ENCODE results near the gene LGALS14. TPM values are rescaled to one million over a fixed set of nuclear protein-coding genes. Genes with fewer than 3 reads are reported as not detected.
A peak's percentile ranks its signal among the peaks of the same experiment; 100 is the strongest.
"Not testable (repeated sequence)": the region's sequence is repeated elsewhere in the genome, so short reads cannot be mapped to it uniquely, and the experiment has no call there.

The LGALS14 gene
- total RNA-seq, 2 experiments from 2014 or later = not detected

DNA sequence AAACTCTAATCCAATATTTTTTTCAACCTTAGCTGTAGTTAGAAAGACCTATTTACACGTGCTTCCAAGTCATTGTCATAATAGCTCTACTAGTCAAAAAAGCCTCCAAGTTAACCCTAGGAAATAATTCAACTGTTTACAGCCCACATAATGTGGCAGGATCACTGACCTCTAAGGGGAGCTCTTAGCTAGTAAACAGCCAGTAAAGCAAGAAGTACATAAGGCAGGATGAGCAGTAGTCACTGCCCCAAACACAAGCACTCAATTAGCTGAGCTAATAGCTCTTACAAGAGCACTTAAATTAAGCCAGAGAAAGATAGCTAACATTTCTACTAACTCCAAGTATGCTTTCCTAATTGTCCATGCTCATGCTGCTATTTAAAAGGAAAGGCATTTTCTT lies 30.4 kb upstream of the LGALS14 start:
- H3K4me3 ChIP-seq (ENCODE audit: low read depth, low read length, poor library complexity, severe bottlenecking); H3K9me2 ChIP-seq (ENCODE audit: insufficient read depth, low read length); CTCF ChIA-PET (ENCODE audit: unreplicated experiment); H3K36me3 ChIP-seq (ENCODE audit: insufficient read depth, low read length); H3K27ac ChIP-seq (ENCODE audit: low read depth, low read length, poor library complexity, severe bottlenecking); H3K4me1 ChIP-seq (ENCODE audit: insufficient read depth, low read length, poor library complexity, severe bottlenecking); H2AFZ ChIP-seq (ENCODE audit: low read length); intact Hi-C loops (cut with micrococcal nuclease; ENCODE audit: unreplicated experiment); H3K9me3 ChIP-seq (ENCODE audit: low read length); H4K20me1 ChIP-seq (ENCODE audit: insufficient read depth, low read length); H3K4me2 ChIP-seq (ENCODE audit: low read length); BruUV-seq (replicated peaks); POLR2A ChIA-PET; H3K79me2 ChIP-seq (ENCODE audit: insufficient read depth, low read depth, low read length): not testable (repeated sequence)
- DNase-seq (ENCODE audit: low spot score) = peak; percentile 5
- TF ChIP-seq, protein P1, sequence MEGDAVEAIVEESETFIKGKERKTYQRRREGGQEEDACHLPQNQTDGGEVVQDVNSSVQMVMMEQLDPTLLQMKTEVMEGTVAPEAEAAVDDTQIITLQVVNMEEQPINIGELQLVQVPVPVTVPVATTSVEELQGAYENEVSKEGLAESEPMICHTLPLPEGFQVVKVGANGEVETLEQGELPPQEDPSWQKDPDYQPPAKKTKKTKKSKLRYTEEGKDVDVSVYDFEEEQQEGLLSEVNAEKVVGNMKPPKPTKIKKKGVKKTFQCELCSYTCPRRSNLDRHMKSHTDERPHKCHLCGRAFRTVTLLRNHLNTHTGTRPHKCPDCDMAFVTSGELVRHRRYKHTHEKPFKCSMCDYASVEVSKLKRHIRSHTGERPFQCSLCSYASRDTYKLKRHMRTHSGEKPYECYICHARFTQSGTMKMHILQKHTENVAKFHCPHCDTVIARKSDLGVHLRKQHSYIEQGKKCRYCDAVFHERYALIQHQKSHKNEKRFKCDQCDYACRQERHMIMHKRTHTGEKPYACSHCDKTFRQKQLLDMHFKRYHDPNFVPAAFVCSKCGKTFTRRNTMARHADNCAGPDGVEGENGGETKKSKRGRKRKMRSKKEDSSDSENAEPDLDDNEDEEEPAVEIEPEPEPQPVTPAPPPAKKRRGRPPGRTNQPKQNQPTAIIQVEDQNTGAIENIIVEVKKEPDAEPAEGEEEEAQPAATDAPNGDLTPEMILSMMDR (conservative IDR thresholded peaks at IDR 0.05; ENCODE audit: low read length) = peak; percentile 55

DNA sequence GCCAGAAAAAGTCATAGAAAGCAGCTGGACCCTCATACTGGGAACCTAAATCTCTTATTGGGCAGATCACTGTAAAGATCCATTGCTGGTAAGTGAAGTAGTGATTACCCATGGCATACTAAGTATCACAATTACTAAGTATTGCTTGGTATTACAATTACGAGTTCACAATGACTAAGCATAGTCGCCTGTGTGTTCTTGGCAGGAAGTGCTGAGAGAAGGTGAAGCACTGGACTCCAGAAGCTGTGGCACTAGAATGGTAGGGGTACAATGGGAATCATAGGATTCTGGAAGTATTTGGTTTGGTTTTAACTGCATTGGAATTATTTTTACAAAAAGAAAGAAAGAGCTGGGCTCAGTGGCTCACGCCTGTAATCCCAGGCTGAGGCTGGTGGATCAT lies 28.3 kb upstream of the LGALS14 start:
- ChIA-PET POLR2A (no interaction called here), CTCF (ENCODE audit: unreplicated experiment) (no interaction called here)
- H3K4me2 ChIP-seq (ENCODE audit: low read length) = no peak overlapping the region
- no peaks in the 10 kb centered on the region for H3K79me2 ChIP-seq (ENCODE audit: insufficient read depth, low read depth, low read length)
- intact Hi-C loops (cut with micrococcal nuclease; ENCODE audit: unreplicated experiment) = no loop called here
- H4K20me1 ChIP-seq (ENCODE audit: insufficient read depth, low read length) = no peaks in the 10 kb centered on the region
- H3K4me1 ChIP-seq (ENCODE audit: insufficient read depth, low read length, poor library complexity, severe bottlenecking) = no peaks in the 10 kb centered on the region
- TF ChIP-seq EZH2phosphoT487 (IDR thresholded peaks at IDR 0.05; ENCODE audit: borderline replicate concordance, low read depth, low read length) = no peak
- TF ChIP-seq, protein P1 (conservative IDR thresholded peaks at IDR 0.05; ENCODE audit: low read length) = no peak
- no peaks in the 10 kb centered on the region for H3K9me2 ChIP-seq (ENCODE audit: insufficient read depth, low read length)
- no peak for DNase-seq (ENCODE audit: low spot score)
- no peaks in the 10 kb centered on the region for H3K36me3 ChIP-seq (ENCODE audit: insufficient read depth, low read length)
- no TSS peak for BruUV-seq (replicated peaks)
- H3K9me3 ChIP-seq (ENCODE audit: low read length) = no peaks in the 10 kb centered on the region
- no peak overlapping the region for H3K27ac ChIP-seq (ENCODE audit: low read depth, low read length, poor library complexity, severe bottlenecking)
- H2AFZ ChIP-seq (ENCODE audit: low read length) = no peak overlapping the region
- no peak overlapping the region for H3K4me3 ChIP-seq (ENCODE audit: low read depth, low read length, poor library complexity, severe bottlenecking)

DNA sequence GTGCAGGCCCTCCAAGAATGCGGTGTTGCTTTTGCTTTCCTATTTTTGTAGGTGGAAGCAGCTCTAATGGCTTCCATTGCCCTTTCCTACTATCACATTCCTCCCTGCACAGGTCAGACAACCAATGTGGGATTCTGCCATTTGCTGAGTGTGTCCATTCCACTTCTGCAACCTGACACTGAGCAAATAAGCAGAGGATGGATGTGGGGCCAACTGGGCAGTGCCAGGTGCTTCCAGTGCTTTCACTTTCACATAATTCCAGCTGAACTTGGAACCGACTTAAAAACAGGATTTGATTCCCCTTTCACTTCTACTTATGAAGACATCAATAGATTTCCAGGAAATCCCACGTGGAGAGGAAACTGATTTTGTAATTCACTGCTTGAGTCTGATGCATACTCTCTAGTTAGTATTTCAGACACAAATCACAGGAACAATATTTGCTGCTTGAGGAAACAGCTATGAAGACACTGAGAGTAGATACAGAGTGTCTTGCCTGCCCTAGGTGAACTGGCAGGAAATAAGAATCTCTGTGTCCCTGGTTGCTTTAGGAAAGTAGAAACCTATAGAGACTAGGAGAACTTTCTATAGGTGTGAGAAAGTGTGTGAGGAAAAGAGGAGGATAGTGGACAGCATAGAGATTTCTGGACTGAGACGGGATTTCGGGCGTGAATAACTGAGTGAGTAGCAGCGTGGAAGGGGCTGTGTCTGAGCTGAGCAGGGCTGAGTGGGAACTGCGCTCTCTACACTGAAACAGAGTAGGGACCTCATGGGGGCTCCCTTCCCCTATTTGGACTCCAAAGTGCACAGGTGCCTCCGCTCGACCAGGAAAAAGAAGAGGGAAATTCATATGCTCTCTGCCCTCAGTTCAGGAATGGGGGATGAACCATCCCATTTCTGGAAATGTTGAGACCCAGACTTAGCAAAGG lies 26.1 kb upstream of the LGALS14 start:
- H3K9me2 ChIP-seq (ENCODE audit: insufficient read depth, low read length) = no peaks in the 10 kb centered on the region
- intact Hi-C loops (cut with micrococcal nuclease; ENCODE audit: unreplicated experiment) = no loop called here
- no peaks in the 10 kb centered on the region for H3K4me1 ChIP-seq (ENCODE audit: insufficient read depth, low read length, poor library complexity, severe bottlenecking)
- H3K4me2 ChIP-seq (ENCODE audit: low read length) = no peak overlapping the region
- H3K79me2 ChIP-seq (ENCODE audit: insufficient read depth, low read depth, low read length) = no peaks in the 10 kb centered on the region
- ChIA-PET POLR2A (no interaction called here), CTCF (ENCODE audit: unreplicated experiment) (no interaction called here)
- no TSS peak for BruUV-seq (replicated peaks)
- no peak overlapping the region for H3K27ac ChIP-seq (ENCODE audit: low read depth, low read length, poor library complexity, severe bottlenecking)
- no peaks in the 10 kb centered on the region for H4K20me1 ChIP-seq (ENCODE audit: insufficient read depth, low read length)
- H3K36me3 ChIP-seq (ENCODE audit: insufficient read depth, low read length) = no peaks in the 10 kb centered on the region
- TF ChIP-seq, protein P1 (conservative IDR thresholded peaks at IDR 0.05; ENCODE audit: low read length) = no peak
- no peak for TF ChIP-seq EZH2phosphoT487 (IDR thresholded peaks at IDR 0.05; ENCODE audit: borderline replicate concordance, low read depth, low read length)
- no peak for DNase-seq (ENCODE audit: low spot score)
- H2AFZ ChIP-seq (ENCODE audit: low read length) = no peak overlapping the region
- H3K4me3 ChIP-seq (ENCODE audit: low read depth, low read length, poor library complexity, severe bottlenecking) = no peak overlapping the region
- H3K9me3 ChIP-seq (ENCODE audit: low read length) = no peaks in the 10 kb centered on the region

Measured in OCI-LY7 (cell line).